ENCODE data around the gene MILR1.

DNA sequence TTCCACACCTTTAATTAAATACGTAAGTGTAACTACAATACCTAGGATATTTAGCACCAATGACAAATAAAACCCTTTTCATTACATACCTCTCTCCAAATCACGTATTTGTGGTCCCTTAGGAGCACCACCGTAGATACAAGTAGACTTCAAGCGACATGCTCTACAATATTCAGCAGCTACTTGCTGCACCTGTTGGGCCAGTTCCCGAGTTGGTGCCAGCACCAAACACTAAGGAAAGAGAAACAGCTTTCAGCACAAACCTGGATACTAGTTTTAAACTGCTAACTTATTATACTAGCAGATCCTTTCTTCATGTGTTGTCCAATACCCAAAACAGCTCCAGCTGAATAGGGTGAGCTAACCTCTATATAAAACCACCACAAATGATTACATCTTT lies 54.4 kb downstream of the MILR1 start:
- TF ChIP-seq, protein P1, sequence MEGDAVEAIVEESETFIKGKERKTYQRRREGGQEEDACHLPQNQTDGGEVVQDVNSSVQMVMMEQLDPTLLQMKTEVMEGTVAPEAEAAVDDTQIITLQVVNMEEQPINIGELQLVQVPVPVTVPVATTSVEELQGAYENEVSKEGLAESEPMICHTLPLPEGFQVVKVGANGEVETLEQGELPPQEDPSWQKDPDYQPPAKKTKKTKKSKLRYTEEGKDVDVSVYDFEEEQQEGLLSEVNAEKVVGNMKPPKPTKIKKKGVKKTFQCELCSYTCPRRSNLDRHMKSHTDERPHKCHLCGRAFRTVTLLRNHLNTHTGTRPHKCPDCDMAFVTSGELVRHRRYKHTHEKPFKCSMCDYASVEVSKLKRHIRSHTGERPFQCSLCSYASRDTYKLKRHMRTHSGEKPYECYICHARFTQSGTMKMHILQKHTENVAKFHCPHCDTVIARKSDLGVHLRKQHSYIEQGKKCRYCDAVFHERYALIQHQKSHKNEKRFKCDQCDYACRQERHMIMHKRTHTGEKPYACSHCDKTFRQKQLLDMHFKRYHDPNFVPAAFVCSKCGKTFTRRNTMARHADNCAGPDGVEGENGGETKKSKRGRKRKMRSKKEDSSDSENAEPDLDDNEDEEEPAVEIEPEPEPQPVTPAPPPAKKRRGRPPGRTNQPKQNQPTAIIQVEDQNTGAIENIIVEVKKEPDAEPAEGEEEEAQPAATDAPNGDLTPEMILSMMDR (optimal IDR thresholded peaks at IDR 0.05 in 1 of 3, IDR thresholded peaks at IDR 0.05 in 1 of 3, conservative IDR thresholded peaks at IDR 0.05 in 1 of 3; ENCODE audit: extremely low read depth in 1 of 3, insufficient read depth in 2 of 3, low read length in 3 of 3): no peak
- TF ChIP-seq EZH2 (IDR thresholded peaks at IDR 0.05; ENCODE audit: low read length): no peak
